Mesothelial cell of epicardium (in vitro differentiated cells): ENCODE measurements around the gene GRB10. TPM values are rescaled to one million over a fixed set of nuclear protein-coding genes. Genes with fewer than 3 reads are reported as not detected.

Experiments used
- DNase-seq, 2 experiments: peaks; one replicate each; pipeline ENCODE4 v3.0.0; 2021; ENCODE audit warnings: low spot score in 2 of 2; ENCODE audit not compliant: unreplicated experiment in 2 of 2
- H3K27ac Mint-ChIP-seq: 2 replicates; pipeline ENCODE4 v1.8.0; 2021; ENCODE audit warnings: mixed read lengths
- H3K27me3 Mint-ChIP-seq: 2 replicates; pipeline ENCODE4 v1.8.0; 2021; ENCODE audit warnings: low read depth, mixed read lengths
- H3K36me3 Mint-ChIP-seq: 2 replicates; pipeline ENCODE4 v1.8.0; 2021; ENCODE audit warnings: mixed read lengths
- H3K4me1 Mint-ChIP-seq: 2 replicates; pipeline ENCODE4 v1.8.0; 2021; ENCODE audit warnings: mixed read lengths
- H3K4me3 Mint-ChIP-seq: 2 replicates; pipeline ENCODE4 v1.8.0; 2021; ENCODE audit warnings: mild to moderate bottlenecking, moderate library complexity, mixed read lengths
- H3K9me3 Mint-ChIP-seq: 2 replicates; pipeline ENCODE4 v1.8.0; 2021; ENCODE audit warnings: mixed read lengths
- CTCF ChIP-seq: fragments of 200-600 bp; sonication (generic); IDR thresholded peaks from one replicate; pipeline ENCODE4 v1.5.0; 2021; ENCODE audit warnings: antibody characterized with exemption; ENCODE audit not compliant: unreplicated experiment
- total RNA-seq: library from RNA; stranded (reverse); gene quantifications from 3 replicates; pipeline ENCODE4 v1.2.1, GENCODE V29; 2021

GRB10 gene
- total RNA-seq, 1 donor from 2014 or later = 59.2 TPM

GRCh38 chr7:50648076-50648475 lies 134.6 kb downstream of the GRB10 start:
- no peaks in the 10 kb centered on the region for H3K9me3 Mint-ChIP-seq
- no peaks in the 10 kb centered on the region for H3K27me3 Mint-ChIP-seq
- no peak overlapping the region for H3K27ac Mint-ChIP-seq
- peaks cover 4% of the 10 kb centered on the region for H3K4me1 Mint-ChIP-seq
- no peak overlapping the region for H3K4me3 Mint-ChIP-seq
- peak in 1 of 2 experiments; percentile 20 for DNase-seq
- peaks cover 17% of the 10 kb centered on the region for H3K36me3 Mint-ChIP-seq
- TF ChIP-seq CTCF = no peak

GRCh38 chr7:50647286-50647980 lies 135.3 kb downstream of the GRB10 start:
- Mint-ChIP-seq H3K9me3 (no peaks in the 10 kb centered on the region), H3K36me3 (peaks cover 17% of the 10 kb centered on the region), H3K27ac (no peak overlapping the region), H3K4me3 (no peak overlapping the region), H3K4me1 (peaks cover 4% of the 10 kb centered on the region), H3K27me3 (no peaks in the 10 kb centered on the region)
- no peak for TF ChIP-seq CTCF
- DNase-seq = peak in 1 of 2 experiments; percentile 19

- peaks cover 17% of the 10 kb centered on the region for H3K36me3 Mint-ChIP-seq
- no peak for DNase-seq
- H3K27ac Mint-ChIP-seq = no peak overlapping the region
- no peaks in the 10 kb centered on the region for H3K27me3 Mint-ChIP-seq
- no peak overlapping the region for H3K4me3 Mint-ChIP-seq
- H3K9me3 Mint-ChIP-seq = no peaks in the 10 kb centered on the region
- H3K4me1 Mint-ChIP-seq = peaks cover 4% of the 10 kb centered on the region
- TF ChIP-seq CTCF = no peak
Observed at GRCh38 chr7:50646069-50646468, 136.6 kb downstream of the GRB10 start.

GRCh38 chr7:50645186-50645585 lies 137.5 kb downstream of the GRB10 start:
- H3K4me3 Mint-ChIP-seq = no peak overlapping the region
- peaks cover 4% of the 10 kb centered on the region for H3K4me1 Mint-ChIP-seq
- H3K36me3 Mint-ChIP-seq = peaks cover 14% of the 10 kb centered on the region
- no peak for DNase-seq
- no peak for TF ChIP-seq CTCF
- H3K27me3 Mint-ChIP-seq = no peaks in the 10 kb centered on the region
- H3K27ac Mint-ChIP-seq = peak overlapping the region; percentile 32
- H3K9me3 Mint-ChIP-seq = no peaks in the 10 kb centered on the region

GRCh38 chr7:50644586-50644985 lies 138.1 kb downstream of the GRB10 start:
- Mint-ChIP-seq H3K4me1 (peaks cover 4% of the 10 kb centered on the region), H3K4me3 (no peak overlapping the region), H3K9me3 (no peaks in the 10 kb centered on the region), H3K36me3 (peaks cover 10% of the 10 kb centered on the region), H3K27ac (no peak overlapping the region), H3K27me3 (no peaks in the 10 kb centered on the region)
- no peak for DNase-seq
- no peak for TF ChIP-seq CTCF
